Retina (tissue), 1 donor: ENCODE measurements around the gene SLFN12.
"Not testable (repeated sequence)": the region's sequence is repeated elsewhere in the genome, so short reads cannot be mapped to it uniquely, and the experiment has no call there.

Source experiments
- DNase-seq: peaks from one replicate; pipeline ENCODE4 v3.0.0-alpha.2; 2016

Gene SLFN12

DNA sequence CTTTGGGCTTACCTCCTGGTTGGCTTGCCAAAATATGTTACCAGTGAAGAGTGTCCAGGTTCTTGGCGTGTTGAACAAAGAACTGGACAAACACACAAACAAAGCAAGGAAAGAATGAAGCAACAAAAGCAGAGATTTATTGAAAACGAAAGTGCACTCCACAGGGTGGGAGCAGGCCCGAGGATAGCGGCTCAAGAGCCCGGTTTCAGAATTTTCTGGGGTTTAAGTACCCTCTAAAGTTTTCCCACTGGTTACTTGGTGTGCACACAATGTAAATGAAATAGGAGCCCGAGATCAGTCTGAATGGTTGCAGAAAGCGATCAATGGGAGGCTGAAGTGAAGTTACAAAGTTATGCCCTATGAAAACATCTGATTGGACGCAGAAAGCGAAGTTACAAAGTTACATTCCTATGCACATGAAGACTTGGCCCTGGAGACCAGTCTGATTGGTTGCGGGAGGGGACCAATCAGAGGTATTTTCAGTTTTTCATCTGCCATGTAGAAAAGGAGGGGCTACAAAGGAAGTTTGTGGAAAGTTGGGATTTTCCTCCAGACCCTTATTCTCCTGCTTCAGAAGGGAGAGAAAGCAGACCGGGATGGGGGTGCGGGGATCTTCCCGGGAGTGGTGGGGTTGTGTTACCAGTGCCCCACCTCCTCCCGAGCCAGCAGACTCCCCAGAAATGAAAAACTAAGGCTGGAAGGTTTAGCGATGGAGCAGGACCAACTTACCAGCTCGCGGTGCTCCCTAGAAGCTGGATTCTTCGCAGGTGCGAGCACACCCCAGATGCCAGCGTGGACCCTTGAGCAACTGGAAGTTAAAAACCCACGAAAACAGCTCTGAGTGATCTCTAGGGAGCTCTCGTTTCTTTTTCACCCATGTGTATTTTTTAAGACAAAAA is at the start of gene SLFN12:
Gene SLFN12, minus strand, starts transcription at position 325 of the 899 bp plus-strand sequence. CDS start 9,472 bp downstream, outside the sequence.
- peak; percentile 43 for DNase-seq

DNA sequence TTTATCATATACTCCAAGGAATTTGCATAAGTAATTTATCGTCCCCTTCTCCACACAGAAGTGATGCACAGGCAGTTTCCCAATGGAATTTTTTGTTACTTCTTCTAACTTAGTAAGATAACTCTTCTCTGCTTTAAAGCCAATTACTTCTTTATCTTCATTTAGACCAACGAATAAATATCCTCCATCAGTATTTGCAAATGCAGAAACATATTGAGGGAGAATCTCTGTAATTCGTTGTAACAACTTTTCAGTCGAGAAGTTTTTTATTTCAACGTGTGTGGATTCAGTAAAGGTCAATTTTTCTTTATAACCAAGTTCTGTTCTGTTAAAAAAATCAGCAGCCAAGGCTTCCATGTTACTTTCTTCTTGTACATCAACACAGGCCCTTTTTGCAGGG is 47.0 kb upstream of the SLFN12 start:
- DNase-seq, result no peak

DNA sequence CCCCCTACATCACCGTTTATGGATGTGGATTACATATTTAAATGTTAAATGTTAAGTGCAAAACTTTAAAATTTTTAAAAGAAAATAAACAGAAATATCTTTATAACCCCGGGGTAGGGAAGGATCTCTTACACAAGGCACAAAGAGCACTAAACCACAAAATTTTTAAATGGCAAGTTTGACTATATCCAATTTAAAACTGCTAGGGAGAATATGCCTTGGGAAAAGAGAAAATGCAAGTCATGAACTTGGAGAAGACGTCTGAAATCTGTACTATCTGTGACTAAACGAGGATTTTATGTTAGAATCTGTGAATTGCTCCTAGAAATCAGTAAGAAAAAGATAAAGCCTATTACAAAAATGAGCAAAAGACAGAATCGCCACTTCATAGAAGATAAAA is 44.9 kb upstream of the SLFN12 start:
- DNase-seq, result no peak

DNA sequence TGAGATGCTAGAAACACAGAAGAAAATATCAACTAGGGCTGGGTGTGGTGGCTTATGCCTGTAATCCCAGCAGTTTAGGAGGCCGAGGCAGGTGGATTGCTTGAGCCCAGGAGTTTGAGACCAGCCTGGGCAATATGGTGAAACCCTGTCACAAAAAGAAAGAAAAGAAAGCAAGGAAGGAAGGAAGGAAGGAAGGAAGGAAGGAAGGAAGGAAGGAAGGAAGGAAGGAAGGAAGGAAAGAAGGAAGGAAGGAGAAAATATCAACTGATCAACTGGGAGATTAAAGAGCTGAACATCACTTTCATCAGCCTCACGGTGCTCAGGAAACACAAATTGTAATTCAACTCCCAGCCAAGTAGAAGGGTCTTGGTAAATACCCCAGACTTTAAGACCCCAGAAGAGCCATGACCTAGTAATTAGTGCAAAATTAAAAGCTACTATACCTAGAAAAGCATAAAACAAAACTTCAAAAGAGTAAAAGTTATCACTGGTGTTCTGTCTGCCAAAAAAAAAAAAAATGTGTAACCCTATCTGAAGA is 44.1 kb upstream of the SLFN12 start:
- no peak for DNase-seq

DNA sequence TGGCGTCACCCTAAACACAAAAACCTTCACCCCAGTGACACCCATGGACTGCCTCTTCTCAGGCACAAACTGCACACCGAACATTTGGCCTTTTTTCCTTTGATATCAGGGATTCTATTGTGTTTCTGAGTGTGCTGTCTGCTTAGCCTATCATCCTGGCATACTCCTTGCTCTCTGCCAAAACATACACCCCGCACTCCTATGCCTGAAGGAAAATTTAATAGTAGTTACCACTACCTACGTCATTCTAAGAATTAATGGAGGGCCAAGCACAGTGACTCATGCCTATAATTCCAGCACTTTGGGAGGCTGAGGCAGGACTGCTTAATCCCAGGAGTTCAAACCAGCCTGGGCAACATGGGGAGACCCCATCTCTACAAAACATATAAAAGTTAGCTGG is 36.2 kb upstream of the SLFN12 start:
- no peak for DNase-seq

DNA sequence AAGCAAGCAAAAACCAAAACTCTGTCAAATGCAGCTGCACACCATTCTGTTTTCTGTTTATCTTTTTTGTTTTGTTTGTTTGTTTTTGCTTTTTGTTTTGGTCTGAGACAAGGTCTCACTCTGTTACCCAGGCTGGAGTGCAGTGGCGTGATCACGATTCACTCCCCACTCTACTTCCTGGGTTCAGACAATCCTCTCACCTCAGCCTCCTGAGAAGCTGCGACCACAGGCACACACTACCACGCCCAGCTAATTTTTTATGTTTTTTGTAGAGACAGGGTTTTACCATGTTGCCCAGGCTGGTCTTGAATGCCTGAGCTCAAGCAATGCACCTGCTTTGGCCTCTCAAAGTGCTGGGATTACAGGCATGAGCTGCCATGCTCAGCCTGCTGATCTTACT is 35.5 kb upstream of the SLFN12 start:
- DNase-seq, result no peak

DNA sequence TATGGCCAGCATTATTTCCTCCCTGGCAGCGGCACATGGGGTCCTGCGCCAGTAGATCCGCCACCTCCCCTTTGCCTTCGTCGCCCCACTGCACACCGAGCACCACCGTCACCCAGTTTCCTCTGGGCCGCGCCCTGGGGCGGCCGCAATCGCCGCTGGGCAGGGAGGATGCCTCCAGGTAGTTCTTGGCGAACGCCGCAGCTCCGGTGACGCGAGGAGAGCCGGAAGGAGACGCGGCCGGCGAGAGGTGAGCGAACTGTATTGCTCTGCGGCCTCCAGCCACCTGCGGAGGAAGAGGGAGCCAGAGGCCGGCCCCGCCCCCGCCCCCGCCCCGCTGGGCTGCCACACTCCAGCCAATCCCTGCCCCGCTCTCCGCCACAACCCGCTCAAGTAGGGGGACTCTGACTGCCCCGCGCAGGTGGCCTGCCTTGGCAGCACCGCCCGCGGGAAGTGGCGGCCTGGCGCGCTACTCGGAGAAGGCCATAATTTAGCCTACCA is 28.1 kb upstream of the SLFN12 start:
- DNase-seq, result peak; percentile 47

DNA sequence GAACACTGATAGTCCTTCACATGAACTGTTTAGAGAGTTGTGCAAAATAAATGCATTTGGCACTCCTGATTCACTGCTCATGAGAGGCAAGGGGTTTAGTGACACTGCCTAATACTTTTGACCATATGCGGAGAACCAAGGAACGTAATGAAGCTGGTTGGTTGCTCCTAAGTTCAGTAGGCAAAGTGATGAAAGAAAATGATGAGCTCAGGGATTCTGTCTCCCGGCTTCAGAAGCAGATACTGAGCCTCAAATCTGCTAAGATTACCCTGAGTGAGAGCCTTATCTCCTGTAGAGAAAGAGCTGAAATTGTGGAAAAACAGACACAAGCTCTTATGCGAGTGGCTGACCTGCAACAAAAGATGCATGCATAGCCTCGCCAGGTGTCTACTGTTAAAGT is 21.7 kb upstream of the SLFN12 start:
- not testable (repeated sequence) for DNase-seq

DNA sequence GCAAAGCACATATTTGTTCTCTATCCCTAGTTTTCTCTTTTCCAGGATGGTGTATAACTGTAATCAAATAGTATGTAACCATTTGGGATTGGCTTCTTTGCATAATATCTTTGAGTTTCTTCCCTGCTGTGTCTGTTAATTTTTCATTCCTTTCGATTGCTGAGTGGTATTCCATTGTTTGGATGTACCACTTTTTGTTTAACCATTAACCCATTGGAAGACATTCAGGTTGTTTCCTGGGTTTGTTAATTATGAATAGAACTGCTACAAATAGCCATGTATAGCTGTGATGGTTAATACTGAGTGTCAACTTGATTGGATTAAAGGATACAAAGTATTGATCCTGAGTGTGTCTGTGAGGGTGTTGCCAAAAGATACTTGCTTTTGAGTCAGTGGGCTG is 20.9 kb upstream of the SLFN12 start:
- no peak for DNase-seq

DNA sequence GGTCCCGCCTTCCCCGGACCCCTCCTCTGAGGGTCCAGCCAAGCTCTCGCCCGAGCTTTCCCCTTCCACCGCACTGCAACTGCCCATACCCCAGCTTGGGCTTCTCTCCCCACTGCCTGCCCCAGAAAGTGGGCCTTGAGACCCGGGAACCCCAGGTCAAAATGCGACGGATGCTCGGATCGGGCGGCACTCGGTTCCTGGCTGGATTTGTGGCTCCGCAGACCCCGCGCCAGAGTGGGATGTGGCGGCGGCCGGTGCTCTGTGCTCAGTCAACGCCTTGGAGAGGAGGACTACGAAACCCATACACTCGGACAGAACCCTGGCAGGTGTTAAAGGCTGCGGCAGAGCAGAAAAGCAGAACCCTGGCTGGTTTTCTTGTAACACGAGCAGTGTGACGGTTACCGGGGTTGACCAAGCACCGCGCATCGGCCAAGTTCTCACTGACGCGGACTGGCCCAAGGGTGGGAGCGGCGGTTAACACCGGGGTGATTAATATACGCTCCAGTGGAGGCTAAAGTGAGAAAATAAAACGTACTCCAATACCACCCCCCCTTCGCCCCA is 17.2 kb upstream of the SLFN12 start:
- DNase-seq, result peak; percentile 80

DNA sequence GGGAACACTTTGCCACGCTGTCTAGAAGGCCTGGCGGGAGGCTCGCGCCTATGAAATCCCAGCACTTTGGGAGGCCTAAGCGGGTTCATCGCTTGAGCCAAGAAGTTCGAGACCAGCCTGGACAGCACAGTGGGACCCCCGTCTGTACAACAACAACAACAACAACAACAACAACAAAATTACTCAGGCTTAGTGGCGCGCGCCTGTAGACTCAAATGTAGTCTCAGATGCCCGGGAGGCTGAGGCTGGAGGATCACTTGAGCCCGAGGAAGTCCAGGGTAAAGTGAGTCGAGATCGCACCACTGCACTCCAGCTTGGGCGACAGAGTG is 16.6 kb upstream of the SLFN12 start:
- DNase-seq, result no peak

DNA sequence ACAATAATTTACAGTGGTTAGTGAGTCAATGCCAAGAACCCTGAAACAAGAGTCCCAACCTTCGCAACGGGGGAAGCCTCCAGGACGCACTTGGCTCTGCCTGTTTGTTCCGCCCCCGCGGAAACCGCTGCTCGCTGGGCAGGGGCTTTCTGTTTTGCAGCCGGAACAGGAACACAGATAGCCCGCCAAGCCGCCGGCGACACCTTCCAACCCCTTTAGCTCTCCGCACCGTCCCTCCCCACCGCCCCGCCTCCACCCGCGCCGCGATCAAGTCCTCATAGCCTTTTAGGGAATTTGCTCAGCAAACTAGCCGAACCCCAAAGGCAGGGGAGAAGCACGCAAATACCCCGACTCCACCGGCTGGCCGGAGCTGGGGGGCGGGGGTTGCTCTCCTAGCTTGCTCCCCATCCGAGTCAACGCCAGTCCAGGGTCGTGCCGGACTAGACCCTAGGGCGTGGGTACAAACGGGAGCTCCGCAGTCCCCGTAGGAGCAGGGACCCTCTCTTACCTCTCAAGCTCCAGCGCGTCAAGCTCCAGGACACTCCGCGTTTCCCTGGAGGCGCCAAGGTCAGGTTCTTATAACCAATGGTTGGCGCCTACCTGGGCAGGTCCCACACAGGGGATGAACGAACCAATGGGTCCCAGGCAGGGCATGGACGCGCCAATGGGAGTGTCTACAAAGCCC is 16.1 kb upstream of the SLFN12 start, which contains the start of gene SLFN13:
Gene SLFN13, minus strand, starts transcription at position 553 of the 685 bp plus-strand sequence. CDS start 3,086 bp downstream, outside the sequence.
- DNase-seq, result peak; percentile 70

DNA sequence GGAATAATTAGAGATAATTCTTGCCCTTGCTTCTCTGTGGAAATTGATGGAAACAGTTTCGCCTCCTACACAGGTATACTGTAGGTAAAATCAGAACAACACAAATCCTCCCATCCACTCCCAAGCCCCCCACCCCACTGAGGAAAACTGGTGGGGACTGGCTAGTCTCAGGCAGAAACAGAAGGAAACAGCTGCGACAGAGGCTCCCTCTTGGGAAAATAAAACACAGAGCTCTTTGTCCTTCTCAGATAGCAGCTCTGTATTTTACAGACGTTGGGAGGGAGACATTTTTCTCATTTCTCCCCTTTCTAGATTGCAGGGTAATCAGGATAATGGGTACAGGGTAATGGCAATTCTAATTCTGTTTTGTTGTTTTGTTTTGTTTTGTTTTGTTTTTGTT is 15.2 kb upstream of the SLFN12 start:
- DNase-seq, result peak; percentile 55

DNA sequence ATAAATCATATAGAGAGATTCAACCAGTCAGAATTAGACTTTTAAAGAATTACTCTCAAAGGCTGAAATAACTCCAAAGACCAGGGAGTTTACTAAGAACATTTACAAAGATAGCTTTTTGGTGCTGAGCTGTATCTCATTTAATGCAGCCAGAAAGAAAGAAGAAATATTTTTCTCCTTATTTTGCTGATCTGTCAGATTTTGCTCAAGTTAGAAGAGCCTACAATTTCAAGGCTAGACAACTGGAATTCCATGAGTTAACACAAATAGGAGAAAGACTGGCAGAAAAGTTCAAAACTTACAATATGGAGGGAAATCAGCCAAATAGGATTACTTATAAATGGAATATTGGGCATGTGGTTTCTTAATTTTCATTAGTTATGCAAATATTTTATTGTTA is 6.1 kb upstream of the SLFN12 start:
- no peak for DNase-seq

DNA sequence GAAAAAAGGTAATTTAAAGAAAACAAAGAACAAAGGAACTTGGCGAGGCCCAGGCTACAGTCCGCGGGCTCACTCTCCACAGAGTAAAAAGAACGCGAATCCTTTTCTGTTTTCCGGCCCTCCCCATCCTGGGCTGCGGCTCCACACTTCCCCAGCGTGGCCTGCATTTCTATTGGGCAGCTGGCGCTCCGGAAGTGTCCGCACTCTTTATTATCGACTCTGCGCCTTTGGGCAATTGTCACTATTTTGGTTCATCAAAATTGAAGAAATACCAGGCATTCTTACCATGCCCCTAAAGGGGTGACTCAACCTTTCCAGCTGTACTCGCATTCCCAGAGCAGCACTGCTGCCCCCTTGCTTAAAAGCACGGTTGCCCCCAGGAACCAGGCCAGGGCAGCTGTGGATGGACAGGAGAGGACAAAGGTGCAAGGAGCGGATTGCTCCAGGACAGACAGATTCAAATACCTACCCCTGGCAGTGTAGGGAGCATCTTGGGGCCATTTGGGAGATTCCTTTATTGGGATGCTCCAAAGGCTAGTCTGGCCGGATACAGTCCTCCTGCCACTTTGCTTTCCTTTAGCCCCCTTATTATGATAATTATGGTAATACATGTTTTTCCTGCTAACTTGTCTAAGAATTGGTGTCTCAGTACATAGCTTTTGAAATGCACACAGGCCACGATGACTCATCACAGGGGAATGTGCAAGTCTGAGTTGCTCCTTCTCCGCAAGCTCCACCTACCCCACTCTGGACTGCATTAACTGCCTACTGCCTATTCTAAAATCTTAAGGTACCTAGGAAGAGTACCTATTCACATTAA is 985 bp upstream of the SLFN12 start:
- DNase-seq, result peak; percentile 49

DNA sequence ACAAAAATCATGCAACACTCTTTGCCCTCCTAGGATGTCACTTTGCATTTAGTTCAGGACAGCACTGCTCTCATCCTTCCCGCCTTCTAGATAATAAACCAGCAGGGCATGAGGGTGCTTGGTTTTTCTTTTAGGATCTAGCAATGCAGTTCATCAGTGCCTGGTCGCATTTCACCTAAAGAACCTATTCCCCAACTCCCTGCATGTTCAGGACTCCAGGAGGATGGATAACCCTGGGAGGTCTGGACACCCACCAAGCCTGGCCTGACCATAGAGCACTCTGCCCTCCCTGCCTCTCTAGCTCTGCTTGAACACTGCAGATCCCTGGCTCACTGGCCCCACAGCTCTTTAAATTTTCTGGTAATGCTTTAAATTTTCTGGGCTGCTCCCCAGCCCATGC is 2.6 kb downstream of the SLFN12 start:
- DNase-seq, result no peak

DNA sequence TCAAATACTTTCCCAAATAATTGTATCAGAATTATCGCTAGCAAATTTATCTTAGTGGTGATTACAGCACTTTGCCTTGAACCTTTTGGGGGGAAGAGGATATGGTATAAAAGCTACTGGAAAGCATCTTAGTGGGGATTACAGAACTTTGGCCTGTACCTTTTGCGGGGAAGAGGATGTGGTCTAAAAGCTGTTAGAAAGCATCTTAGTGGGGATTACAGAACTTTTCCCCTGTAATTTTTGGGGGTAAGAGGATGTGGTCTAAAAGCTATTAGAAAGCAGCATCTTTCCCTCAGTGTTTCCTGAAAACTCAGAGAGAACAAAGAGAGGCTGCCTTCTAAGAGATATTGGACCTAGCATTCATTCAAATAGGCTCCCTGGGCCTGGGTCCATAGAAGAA is 4.1 kb downstream of the SLFN12 start:
- no peak for DNase-seq

DNA sequence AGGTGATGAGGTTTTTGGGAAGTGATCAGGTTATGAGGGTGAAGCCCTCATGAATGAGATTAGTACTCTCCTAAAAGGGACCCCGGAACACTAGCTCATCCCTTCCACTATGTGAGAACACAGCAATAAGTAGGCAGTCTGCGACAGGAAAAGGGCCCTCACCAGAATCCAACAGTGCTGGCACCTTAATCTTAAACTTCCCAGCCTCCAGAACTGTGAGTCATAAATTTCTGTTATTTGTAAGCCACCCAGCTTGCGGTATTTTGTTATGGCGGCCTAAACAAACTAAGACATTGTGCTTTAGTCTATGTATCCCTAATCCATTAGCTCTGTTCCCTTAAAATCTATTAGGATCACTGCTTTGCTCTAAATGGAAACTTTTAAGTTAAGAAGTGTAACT is 8.5 kb downstream of the SLFN12 start:
- no peak for DNase-seq

DNA sequence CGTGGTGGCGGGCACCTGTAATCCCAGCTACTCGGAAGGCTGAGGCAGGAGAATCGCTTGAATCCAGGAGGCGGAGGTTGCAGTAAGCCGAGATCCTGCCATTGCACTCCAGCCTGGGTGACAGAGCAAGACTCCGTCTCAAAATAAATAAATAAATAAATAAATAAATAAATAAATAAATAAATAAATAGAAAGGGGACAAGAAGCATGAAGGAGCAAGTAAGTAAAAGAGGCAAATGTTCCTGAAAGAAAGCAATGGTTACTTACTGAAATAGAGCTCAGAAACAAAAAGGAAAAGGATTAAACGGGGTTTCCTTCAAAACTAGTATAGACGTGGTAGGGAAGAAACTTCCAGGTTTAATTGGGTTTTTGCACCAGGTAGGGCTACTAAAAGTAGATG is 11.2 kb downstream of the SLFN12 start:
- not testable (repeated sequence) for DNase-seq

DNA sequence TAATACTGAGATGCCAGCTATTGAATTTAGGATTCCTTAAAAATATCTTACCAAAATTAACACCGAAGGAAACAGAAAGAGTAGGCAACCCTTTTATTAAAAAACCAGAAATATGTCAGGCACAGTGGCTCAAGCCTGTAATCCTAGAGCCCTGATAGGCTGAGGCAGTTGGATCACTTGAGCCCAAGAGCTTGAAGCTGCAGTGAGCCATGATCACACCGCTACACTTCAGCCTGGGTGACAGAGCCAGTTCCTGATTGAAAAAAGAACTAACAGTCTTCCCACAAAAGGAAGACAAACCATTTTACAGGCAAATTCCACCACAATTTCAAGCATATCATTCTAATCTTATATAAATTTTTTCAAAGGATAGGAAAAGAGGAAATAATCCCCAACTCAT is 15.6 kb downstream of the SLFN12 start:
- DNase-seq, result no peak

DNA sequence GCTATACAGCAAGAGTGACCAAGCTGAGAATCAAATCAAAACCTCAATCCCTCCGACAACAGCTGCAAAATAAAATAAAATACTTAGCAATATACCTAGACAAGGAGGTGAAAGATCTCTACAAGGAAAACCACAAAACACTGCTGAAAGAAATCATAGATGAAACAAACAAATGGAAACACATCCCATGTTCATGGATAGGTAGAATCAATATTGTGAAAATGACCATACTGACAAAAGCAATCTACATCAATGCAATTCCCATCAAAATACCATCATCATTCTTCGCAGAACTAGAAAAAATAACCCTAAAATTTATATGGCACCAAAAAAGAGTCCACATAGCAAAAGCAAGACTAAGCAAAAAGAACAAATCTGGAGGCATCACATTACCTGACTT is 17.6 kb downstream of the SLFN12 start:
- DNase-seq, result not testable (repeated sequence)

DNA sequence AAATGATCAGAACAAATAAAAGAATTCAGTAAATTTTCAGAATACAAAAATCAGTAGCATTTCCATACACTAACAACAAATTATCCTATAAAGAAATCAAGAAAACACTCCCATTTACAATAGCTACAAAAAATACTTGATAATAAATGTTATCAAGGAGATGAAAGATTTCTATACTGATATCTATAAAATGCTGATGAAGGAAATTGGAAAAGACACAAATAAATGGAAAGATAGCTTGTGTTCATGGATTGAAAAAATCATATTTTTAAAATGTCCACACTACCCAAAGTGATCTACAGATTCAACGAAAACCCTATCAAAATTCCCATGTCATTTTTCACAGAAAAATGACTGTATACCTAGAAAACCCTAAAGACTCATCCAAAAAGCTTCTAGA is 18.1 kb downstream of the SLFN12 start:
- no peak for DNase-seq

DNA sequence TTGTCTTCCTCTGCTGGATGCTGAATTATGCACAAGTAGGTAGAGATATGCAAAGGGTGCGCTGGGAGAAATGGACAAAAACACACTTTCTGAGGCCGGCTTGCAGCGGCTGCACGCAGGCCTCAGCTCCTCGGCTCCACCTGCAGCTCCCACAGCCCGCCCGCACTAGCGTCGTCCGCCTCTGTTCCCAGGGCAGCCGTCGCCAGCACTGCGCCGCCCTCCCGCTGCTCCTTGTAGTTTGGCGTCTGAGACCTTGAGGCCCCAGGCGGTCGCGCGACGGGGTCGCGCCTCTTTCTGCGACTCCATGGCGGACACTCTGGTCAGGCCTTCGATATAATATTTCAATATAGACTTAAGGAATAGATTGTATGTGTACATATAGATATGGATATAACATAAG is 24.8 kb downstream of the SLFN12 start:
- no peak for DNase-seq
